D721Med (cell line): ENCODE measurements around the gene DGKB.
"Not testable (repeated sequence)": the region's sequence is repeated elsewhere in the genome, so short reads cannot be mapped to it uniquely, and the experiment has no call there.

Source experiments
- DNase-seq: peaks from one replicate; pipeline ENCODE4 v3.0.0; 2011; ENCODE audit warnings: low spot score; ENCODE audit not compliant: insufficient read length
- FAIRE-seq: peaks from 2 replicates; lab custom pipeline; 2011; peaks lifted over from hg19 to GRCh38; lab: Jason Lieb, UNC
- TF ChIP-seq, protein P1 (sequence below): IDR thresholded peaks from 2 replicates; pipeline ENCODE4 v1.5.1; 2012; ENCODE audit warnings: mild to moderate bottlenecking, control low read depth; ENCODE audit not compliant: insufficient read depth; ENCODE audit errors: missing control alignments

Gene DGKB

DNA sequence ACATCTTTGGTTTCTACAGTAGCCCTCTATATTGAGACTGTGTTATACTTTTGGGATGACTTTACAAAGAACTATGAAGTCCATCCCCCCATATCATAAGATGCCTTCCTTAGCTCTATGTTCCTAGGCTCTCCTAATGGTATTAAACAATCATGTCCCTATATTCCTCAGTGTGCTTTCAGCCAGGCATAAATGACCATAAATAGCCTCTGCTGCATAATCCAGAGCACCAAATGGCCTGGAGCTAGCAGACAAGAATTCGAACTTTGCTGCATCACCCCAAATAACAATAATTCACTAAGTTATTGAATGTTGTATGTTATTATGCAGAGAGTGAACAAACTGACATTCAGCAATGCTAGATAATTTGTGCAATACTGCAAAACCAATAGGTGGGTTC is 405.2 kb downstream of the DGKB start:
- FAIRE-seq: no peak
- no peak for DNase-seq
- TF ChIP-seq, protein P1, sequence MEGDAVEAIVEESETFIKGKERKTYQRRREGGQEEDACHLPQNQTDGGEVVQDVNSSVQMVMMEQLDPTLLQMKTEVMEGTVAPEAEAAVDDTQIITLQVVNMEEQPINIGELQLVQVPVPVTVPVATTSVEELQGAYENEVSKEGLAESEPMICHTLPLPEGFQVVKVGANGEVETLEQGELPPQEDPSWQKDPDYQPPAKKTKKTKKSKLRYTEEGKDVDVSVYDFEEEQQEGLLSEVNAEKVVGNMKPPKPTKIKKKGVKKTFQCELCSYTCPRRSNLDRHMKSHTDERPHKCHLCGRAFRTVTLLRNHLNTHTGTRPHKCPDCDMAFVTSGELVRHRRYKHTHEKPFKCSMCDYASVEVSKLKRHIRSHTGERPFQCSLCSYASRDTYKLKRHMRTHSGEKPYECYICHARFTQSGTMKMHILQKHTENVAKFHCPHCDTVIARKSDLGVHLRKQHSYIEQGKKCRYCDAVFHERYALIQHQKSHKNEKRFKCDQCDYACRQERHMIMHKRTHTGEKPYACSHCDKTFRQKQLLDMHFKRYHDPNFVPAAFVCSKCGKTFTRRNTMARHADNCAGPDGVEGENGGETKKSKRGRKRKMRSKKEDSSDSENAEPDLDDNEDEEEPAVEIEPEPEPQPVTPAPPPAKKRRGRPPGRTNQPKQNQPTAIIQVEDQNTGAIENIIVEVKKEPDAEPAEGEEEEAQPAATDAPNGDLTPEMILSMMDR: no peak

DNA sequence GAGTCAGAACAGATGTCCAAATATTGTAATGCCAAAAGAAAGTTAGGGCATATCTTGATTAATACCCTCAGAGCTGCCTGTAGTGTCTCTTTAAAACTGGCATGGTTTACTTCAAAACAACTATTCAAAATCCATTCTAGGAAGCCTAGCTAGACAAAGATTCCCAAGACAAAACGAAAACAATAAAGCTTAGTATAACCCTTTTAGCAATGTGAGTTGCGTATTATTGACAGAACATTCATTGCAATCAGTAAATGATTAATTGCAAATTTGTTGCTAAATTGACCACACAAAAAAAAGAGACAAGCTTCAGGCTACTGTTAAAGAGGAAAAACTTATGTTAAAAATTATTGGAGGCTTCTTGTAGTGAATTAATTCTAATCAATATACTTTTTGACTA is 406.9 kb downstream of the DGKB start:
- TF ChIP-seq, protein P1: no peak
- DNase-seq (no peak), FAIRE-seq (no peak)

- DNase-seq (no peak), FAIRE-seq (no peak)
- TF ChIP-seq, protein P1: no peak
Observed at GRCh38 chr7:14487701-14488395, 414.7 kb downstream of the DGKB start.

GRCh38 chr7:14483663-14484062 is 418.9 kb downstream of the DGKB start:
- no peak for FAIRE-seq

DNA sequence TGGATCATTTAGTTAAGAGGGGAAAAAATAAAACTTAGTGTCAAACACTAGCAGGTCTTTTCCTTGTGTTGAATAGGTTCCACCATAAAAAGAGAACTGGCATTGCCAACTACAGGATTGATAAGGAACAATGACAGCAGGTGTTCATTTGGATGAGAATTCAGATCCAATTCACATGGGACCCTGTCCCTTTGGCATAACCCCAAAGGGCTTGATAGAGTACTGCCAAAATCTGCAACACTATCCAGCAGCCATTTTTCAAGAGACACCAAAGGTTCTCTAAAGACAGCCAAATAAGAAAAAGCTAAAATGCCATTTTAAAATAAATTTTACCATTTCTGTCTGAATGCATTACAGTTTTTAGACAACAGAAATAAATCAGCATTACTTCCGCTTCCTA is 422.3 kb downstream of the DGKB start:
- DNase-seq (no peak), FAIRE-seq (no peak)
- TF ChIP-seq, protein P1: no peak

More at GRCh38 chr7:14483663-14484062, 418.9 kb downstream of the DGKB start:
- TF ChIP-seq, protein P1: no peak
- no peak for DNase-seq

GRCh38 chr7:14478834-14479510 is 423.6 kb downstream of the DGKB start:
- TF ChIP-seq, protein P1: no peak
- no peak for FAIRE-seq
- DNase-seq: no peak

GRCh38 chr7:14461716-14462115 is 440.8 kb downstream of the DGKB start:
- DNase-seq, FAIRE-seq: not testable (repeated sequence)

DNA sequence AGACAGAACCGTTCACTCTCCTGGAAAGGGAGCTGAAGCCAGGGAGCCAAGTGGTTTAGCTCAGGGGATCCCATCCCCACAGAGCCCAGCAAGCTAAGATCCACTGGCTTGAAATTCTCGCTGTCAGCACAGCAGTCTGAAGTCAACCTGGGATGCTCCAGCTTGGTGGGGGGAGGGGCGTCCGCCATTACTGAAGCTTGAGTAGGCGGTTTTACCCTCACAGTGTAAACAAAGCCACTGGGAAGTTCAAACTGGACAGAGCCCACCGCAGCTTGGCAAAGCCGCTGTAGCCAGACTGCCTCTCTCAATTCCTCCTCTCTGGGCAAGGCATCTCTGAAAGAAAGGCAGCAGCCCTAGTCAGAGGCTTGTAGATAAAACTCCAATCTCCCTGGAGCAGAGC is 443.7 kb downstream of the DGKB start:
- FAIRE-seq: not testable (repeated sequence)

More for the DNA sequence above, 443.7 kb downstream of the DGKB start:
- DNase-seq: not testable (repeated sequence)
